ENCODE measurements around the gene NEK9. TPM values are rescaled to one million over a fixed set of nuclear protein-coding genes. Genes with fewer than 3 reads are reported as not detected.

NEK9 gene
- total and polyA plus RNA-seq, 2 donors (not counting 1 experiment from before 2014, with no cell fraction given) = 35.1 to 110 TPM

GRCh38 chr14:75150150-75150549 lies 23.3 kb upstream of the NEK9 start:
- Histone ChIP-seq H3K9ac (ENCODE audit: low read length) (no peak overlapping the region), H3K4me1 (ENCODE audit: control insufficient read depth in 2 of 2, insufficient read depth in 2 of 2, low read length in 2 of 2) (peaks cover 0 to under 1% of the 10 kb centered on the region in 2 donors), H3K79me2 (ENCODE audit: control insufficient read depth, insufficient read depth, low read length) (peaks cover 62% of the 10 kb centered on the region), H3K27me3 (replicated peaks in 1 of 4; ENCODE audit: control extremely low read depth in 1 of 4, control insufficient read depth in 3 of 4, insufficient read depth in 4 of 4, low read length in 3 of 4) (no peaks in the 10 kb centered on the region), H3K9me3 (ENCODE audit: control extremely low read depth in 1 of 3, control insufficient read depth in 2 of 3, insufficient read depth in 1 of 3, low read length in 2 of 3) (no peaks in the 10 kb centered on the region), H3K36me3 (replicated peaks in 1 of 2; ENCODE audit: control extremely low read depth in 1 of 2, control insufficient read depth in 1 of 2, extremely low read depth in 1 of 2, insufficient read depth in 2 of 2, low read length in 1 of 2) (peaks cover 15 to 39% of the 10 kb centered on the region in 2 experiments), H2AFZ (ENCODE audit: insufficient read depth, low read depth, low read length, poor library complexity, severe bottlenecking) (no peak overlapping the region), H3K27ac (ENCODE audit: low read length in 2 of 2) (no peak overlapping the region), H3K4me3 (ENCODE audit: control extremely low read depth in 1 of 5, extremely low read depth in 1 of 5, insufficient read depth in 1 of 5, low read depth in 2 of 5, low read length in 4 of 5) (no peak overlapping the region), H4K20me1 (ENCODE audit: control insufficient read depth, insufficient read depth, low read length, poor library complexity, severe bottlenecking) (peaks cover 34% of the 10 kb centered on the region), H3K4me2 (replicated peaks; ENCODE audit: low read depth, low read length, poor library complexity, severe bottlenecking) (no peak overlapping the region)
- H3K4me1 Mint-ChIP-seq = peaks cover 11% of the 10 kb centered on the region
- no peaks in the 10 kb centered on the region for H3K27me3 Mint-ChIP-seq
- ATAC-seq (ENCODE audit: low read depth) (no peak), DNase-seq (no peak)
- H3K9me3 Mint-ChIP-seq (ENCODE audit: insufficient read depth) = no peaks in the 10 kb centered on the region
- CTCF ChIA-PET = no interaction called here
- H3K27ac Mint-ChIP-seq = no peak overlapping the region
- H3K4me3 Mint-ChIP-seq = no peak overlapping the region
- 100% methylated on average over 1 of the region's 2 CpGs for WGBS (ENCODE audit: insufficient coverage)
- intact Hi-C loops (cut with micrococcal nuclease) = no loop called here
- TF ChIP-seq CTCF (IDR thresholded peaks at IDR 0.05) (no peak), EZH2 (IDR thresholded peaks at IDR 0.05; ENCODE audit: borderline replicate concordance, insufficient read depth, low read depth, low read length, poor library complexity, severe bottlenecking) (no peak)
- POLR2A ChIA-PET = no interaction called here

GRCh38 chr14:75147423-75148071 lies 20.7 kb upstream of the NEK9 start:
- 66% methylated on average over 7 of the region's 13 CpGs for WGBS (ENCODE audit: insufficient coverage)
- intact Hi-C loops (cut with micrococcal nuclease) = no loop called here
- no peaks in the 10 kb centered on the region for H3K27me3 Mint-ChIP-seq
- H3K4me1 Mint-ChIP-seq = peaks cover 19% of the 10 kb centered on the region
- Histone ChIP-seq H3K4me1 (ENCODE audit: control insufficient read depth in 2 of 2, insufficient read depth in 2 of 2, low read length in 2 of 2) (peaks cover 0 to 6% of the 10 kb centered on the region in 2 donors), H3K27ac (ENCODE audit: low read length in 2 of 2) (no peak overlapping the region), H2AFZ (ENCODE audit: insufficient read depth, low read depth, low read length, poor library complexity, severe bottlenecking) (no peak overlapping the region), H3K4me3 (ENCODE audit: control extremely low read depth in 1 of 5, extremely low read depth in 1 of 5, insufficient read depth in 1 of 5, low read depth in 2 of 5, low read length in 4 of 5) (no peak overlapping the region), H4K20me1 (ENCODE audit: control insufficient read depth, insufficient read depth, low read length, poor library complexity, severe bottlenecking) (peaks cover 20% of the 10 kb centered on the region), H3K79me2 (ENCODE audit: control insufficient read depth, insufficient read depth, low read length) (peaks cover 57% of the 10 kb centered on the region), H3K9ac (ENCODE audit: low read length) (no peak overlapping the region), H3K9me3 (ENCODE audit: control extremely low read depth in 1 of 3, control insufficient read depth in 2 of 3, insufficient read depth in 1 of 3, low read length in 2 of 3) (no peaks in the 10 kb centered on the region), H3K36me3 (replicated peaks in 1 of 2; ENCODE audit: control extremely low read depth in 1 of 2, control insufficient read depth in 1 of 2, extremely low read depth in 1 of 2, insufficient read depth in 2 of 2, low read length in 1 of 2) (peaks cover 16 to 49% of the 10 kb centered on the region in 2 experiments), H3K4me2 (replicated peaks; ENCODE audit: low read depth, low read length, poor library complexity, severe bottlenecking) (no peak overlapping the region), H3K27me3 (replicated peaks in 1 of 4; ENCODE audit: control extremely low read depth in 1 of 4, control insufficient read depth in 3 of 4, insufficient read depth in 4 of 4, low read length in 3 of 4) (no peaks in the 10 kb centered on the region)
- no peak for DNase-seq
- no peak for TF ChIP-seq EZH2 (IDR thresholded peaks at IDR 0.05; ENCODE audit: borderline replicate concordance, insufficient read depth, low read depth, low read length, poor library complexity, severe bottlenecking)
- no peak for TF ChIP-seq CTCF (IDR thresholded peaks at IDR 0.05)
- no peak for ATAC-seq (ENCODE audit: low read depth)
- no peaks in the 10 kb centered on the region for H3K9me3 Mint-ChIP-seq (ENCODE audit: insufficient read depth)
- ChIA-PET CTCF (interaction anchor here (0.7 to 1.2 kb wide), 2 partner anchors 10 to 414 kb away, joined by 3 read pairs; no protein-coding TSS in a partner anchor), POLR2A (no interaction called here)
- H3K4me3 Mint-ChIP-seq = no peak overlapping the region
- H3K27ac Mint-ChIP-seq = no peak overlapping the region

Data from B cell (primary cell).